ENCODE results near the gene ANKEF1.

DNA sequence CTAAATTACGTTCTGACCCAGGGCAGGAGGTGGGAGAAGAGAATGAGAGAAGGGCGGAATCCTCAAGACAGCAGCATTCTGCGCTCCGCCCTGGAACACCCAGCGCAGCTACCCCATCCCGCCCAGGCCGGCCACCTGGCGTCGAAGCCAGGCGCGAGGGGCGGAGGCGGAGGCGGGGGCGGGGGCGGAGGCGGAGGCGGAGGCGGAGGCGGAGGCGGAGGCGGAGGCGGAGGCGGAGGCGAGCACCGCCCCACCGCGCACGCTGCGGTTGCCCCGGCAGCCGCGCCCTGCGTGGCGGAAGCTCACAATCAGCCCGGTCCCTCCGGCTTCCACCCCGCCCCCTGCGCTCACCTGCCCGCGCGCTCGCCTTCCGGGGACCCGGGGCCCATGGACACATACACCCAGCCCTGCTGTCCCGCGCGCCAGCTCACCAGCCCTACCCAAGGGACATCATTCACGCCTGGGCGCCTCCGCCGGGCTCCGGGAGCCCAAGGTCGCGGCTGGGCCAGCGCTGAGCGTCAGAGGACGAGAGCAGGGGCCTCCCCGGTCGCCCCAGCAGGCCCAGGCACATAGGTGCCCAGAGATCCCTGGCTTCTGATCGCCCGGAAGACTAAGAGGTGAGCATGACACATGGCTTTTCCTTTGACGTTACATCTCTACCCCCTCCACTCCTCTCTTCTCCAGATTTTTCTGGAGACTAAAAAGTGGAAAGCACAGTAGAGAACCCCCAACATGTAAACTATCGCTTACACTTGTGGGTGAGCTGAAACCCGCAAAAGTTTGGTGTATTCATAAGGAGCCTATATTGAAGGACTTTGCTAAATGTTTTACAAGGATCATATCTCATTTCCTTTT is at the start of gene ANKEF1:
- TF ChIP-seq, protein P1, sequence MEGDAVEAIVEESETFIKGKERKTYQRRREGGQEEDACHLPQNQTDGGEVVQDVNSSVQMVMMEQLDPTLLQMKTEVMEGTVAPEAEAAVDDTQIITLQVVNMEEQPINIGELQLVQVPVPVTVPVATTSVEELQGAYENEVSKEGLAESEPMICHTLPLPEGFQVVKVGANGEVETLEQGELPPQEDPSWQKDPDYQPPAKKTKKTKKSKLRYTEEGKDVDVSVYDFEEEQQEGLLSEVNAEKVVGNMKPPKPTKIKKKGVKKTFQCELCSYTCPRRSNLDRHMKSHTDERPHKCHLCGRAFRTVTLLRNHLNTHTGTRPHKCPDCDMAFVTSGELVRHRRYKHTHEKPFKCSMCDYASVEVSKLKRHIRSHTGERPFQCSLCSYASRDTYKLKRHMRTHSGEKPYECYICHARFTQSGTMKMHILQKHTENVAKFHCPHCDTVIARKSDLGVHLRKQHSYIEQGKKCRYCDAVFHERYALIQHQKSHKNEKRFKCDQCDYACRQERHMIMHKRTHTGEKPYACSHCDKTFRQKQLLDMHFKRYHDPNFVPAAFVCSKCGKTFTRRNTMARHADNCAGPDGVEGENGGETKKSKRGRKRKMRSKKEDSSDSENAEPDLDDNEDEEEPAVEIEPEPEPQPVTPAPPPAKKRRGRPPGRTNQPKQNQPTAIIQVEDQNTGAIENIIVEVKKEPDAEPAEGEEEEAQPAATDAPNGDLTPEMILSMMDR (optimal IDR thresholded peaks at IDR 0.05 in 1 of 3, IDR thresholded peaks at IDR 0.05 in 1 of 3, conservative IDR thresholded peaks at IDR 0.05 in 1 of 3; ENCODE audit: extremely low read depth in 1 of 3, insufficient read depth in 2 of 3, low read length in 3 of 3): no peak
- TF ChIP-seq EZH2 (IDR thresholded peaks at IDR 0.05; ENCODE audit: low read length): no peak

All from keratinocyte (primary cell).